ENCODE measurements around the gene SQOR. TPM values are rescaled to one million over a fixed set of nuclear protein-coding genes. Genes with fewer than 3 reads are reported as not detected.

Gene SQOR
- total RNA-seq, 6 experiments from 2014 or later, result 34.2 to 77.7 (median 49.1) TPM

Small RNA genes within 50 kb of the gene (small RNA-seq; reads per million reads assigned to genes)
- gene RF00019, result 0 reads per million in 2 experiments

Other genes starting within 250 kb of the SQOR start
- 1 to 10 TPM; 1.8 to 4.5 (median 3.0) TPM for gene SLC30A4, start 112.3 kb upstream of the SQOR start, total RNA-seq
- 10 to 100 TPM; 15.9 to 33.7 (median 24.3) TPM for gene BLOC1S6, start 47.6 kb upstream of the SQOR start, total RNA-seq

Data from right lobe of liver (tissue), 5 donors.